ENCODE data around the gene CELSR3. TPM values are rescaled to one million over a fixed set of nuclear protein-coding genes. Genes with fewer than 3 reads are reported as not detected.

CELSR3 gene
- total RNA-seq, 1 experiment from 2014 or later = 4.6 TPM

DNA sequence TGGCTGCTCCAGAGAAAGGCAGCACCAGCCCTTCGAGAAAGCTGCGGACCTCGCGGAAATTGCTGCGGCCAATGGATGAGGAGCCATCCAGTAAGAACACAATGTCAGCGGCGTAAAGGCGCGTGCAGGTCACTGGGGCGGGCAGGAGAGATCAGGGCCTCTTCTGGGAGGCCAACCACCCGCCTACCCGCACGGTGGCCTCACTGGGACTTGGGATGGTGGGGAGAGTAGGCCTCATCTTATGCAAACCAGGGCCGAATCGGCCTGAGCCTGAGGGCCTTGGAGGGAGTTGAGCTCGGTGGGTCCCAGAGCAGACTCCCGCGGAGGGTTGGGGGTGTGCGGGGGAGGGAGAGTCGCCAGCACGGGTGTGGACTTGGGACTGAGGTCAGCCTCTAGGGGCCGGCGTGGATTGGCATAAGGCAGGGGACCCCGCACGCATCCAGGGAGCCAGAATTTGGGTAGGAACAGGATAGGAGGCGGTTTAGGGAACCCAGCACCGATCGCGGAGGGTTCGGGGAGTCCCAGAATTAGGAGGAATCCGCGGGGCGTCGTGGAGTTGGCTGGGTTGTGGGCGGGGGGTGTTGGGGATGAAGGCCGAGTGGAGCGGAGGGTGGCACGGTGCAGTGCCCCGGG lies 68.2 kb downstream of the CELSR3 start:
- in situ Hi-C loops (cut with HindIII; ENCODE audit: low sequenced_read_pairs) = no loop called here
- DNase-seq (ENCODE audit: low spot score) = no peak

DNA sequence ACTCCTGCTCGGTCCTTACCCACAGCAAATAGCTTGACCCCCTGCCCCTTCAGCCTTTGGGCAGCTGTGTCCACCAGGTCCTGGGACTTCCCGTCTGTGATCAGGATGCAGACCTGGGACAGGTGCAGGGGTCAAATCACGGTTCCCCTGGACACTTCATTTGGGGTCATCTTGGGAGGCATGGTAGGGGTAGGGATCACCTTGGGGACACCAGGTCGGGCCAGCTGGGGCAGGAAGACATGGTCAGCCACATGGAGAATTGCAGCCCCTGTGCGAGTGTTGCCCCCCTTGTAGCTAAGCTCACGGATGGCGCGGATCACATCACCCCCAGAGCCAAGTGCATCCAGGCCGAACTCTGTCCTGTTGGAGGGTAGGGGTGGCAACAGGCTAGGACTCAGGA lies 69.3 kb downstream of the CELSR3 start:
- no peak for DNase-seq (ENCODE audit: low spot score)
- in situ Hi-C loops (cut with HindIII; ENCODE audit: low sequenced_read_pairs) = no loop called here

DNA sequence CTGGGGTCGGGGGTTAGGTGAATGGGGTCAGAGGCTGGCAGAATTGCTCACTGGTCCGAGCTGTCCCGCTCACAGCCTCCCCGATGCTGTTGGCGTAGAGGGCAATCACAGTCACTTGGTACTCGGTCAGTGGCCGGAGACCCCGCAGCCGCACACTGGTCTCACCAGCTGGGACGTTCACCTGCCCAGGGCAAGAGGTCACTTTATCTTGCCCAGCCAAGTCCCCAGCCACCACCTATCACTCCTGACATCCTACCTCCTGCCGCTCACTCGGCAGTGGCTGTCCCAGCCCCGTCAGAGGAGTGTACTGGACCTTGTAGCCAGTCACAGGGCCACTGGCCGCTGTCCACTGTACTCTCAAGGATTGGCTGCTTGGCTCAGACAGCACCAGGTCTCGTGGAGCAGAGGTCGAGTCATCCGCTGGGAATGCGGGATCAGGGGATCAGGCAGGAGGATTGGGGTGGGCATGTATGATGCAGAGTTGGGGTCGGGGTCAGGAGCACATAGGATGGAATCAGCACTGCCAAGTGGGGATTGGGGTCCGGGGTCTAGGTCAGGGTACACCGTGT lies 70.1 kb downstream of the CELSR3 start:
- in situ Hi-C loops (cut with HindIII; ENCODE audit: low sequenced_read_pairs) = no loop called here
- no peak for DNase-seq (ENCODE audit: low spot score)

DNA sequence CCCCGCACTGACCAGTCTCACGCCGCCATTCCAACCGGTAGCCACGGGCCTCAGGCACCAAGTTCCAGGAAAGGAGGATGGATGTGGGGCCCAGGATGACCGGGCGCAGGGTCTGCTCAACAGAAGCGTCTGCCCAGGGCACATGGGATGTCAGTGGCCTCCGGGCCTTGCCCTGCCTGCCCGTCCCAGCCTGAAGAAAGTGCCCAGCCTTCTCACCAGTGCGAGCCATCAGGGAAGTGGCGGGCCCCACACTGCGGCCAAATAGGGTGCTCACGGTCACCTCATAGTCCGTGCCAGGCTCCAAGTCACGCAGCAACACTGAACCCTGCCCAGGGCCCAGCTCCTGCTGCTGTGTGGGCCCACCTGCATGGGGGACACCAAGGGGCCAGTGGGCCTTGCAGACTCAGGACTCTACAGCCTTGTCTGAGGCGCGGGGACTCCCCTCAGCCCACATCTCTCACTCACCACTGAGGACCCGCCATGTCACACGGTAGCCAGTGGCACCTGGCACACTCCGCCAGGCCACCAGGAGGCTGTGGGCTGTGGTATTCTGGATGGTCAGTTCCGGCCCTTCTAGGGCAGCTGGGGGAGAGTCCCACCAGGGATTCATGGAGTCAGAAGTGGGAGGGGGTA lies 70.7 kb downstream of the CELSR3 start:
- in situ Hi-C loops (cut with HindIII; ENCODE audit: low sequenced_read_pairs) = no loop called here
- DNase-seq (ENCODE audit: low spot score) = no peak

DNA sequence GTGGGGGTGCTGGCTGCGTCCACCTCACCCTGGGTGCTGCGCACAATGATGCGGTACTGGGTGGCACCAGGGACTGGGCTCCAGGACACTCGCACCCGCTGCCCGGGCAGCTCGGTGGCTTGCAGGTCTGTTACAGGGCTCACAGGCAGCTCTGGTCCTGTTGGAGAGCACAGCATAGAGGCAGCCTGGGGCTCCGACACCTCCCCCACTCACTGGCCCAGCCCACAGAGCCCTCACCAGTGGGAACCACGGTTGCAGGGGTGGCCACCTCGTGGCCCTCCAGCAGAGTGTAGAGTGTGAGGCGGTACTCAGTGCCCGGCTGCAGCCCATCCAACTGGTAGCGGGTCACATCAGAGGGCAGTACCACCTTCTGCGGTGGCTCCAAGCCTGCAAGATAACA lies 71.2 kb downstream of the CELSR3 start:
- in situ Hi-C loops (cut with HindIII; ENCODE audit: low sequenced_read_pairs) = no loop called here
- DNase-seq (ENCODE audit: low spot score) = no peak

DNA sequence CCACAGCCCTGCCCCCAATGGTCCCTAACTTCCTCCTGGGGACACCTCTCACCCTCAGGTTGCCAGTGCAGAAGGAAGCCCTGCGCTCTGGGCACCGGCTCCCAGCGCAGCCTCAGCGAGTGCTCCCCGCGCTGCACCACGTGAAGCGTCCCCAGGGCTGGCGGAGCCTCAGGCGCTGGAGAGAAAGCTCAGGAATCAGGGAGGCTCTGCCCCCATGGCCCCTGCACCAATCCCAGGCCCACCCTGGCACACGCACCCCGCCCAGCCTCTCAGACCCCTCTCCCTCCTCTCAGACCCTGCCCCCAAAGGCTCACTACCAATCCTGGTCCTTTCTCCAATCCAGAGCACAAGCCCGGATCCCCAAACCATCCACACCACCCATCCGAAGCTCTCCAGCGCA lies 74.5 kb downstream of the CELSR3 start:
- in situ Hi-C loops (cut with HindIII; ENCODE audit: low sequenced_read_pairs) = no loop called here
- DNase-seq (ENCODE audit: low spot score) = no peak

DNA sequence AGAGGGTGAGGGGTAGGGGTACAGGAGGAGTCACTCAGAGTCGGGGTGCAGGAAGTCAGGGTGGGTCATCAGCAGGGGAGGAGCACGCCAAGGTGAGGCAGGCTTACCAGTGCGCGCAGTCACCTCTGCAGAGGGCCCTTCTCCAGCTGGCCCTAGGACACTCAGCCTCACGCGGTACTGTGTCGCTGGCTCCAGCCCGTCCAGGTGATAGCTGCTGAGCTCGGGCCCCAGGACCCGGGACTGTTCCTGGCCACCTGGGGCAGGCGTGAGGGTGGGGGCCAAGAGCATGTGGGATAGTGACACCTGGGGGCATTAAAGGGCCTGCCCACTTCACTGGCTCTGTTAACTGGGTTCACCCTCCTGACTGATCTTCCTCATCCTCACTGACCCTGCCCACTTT lies 75.0 kb downstream of the CELSR3 start:
- in situ Hi-C loops (cut with HindIII; ENCODE audit: low sequenced_read_pairs) = no loop called here

More for the DNA sequence above, 75.0 kb downstream of the CELSR3 start:
- no peak for DNase-seq (ENCODE audit: low spot score)

Other genes starting within 250 kb of the CELSR3 start
- 10.7 and 23.5 TPM in 2 replicates for gene PLXNB1, start 232.8 kb downstream of the CELSR3 start, total RNA-seq (2014; rRNA removed; shearing (Covaris generic))
- 21.3 and 30.0 TPM in 2 replicates for gene CCDC51, start 222.8 kb downstream of the CELSR3 start, total RNA-seq (2014; rRNA removed; shearing (Covaris generic))
- 770 and 948 TPM in 2 replicates for gene TMA7, start 222.6 kb downstream of the CELSR3 start, total RNA-seq (2014; rRNA removed; shearing (Covaris generic))
- gene ATRIP, start 216.1 kb downstream of the CELSR3 start, total RNA-seq (2014; rRNA removed; shearing (Covaris generic)) = 10.8 and 12.6 TPM in 2 replicates
- gene SHISA5, start 158.7 kb downstream of the CELSR3 start, total RNA-seq (2014; rRNA removed; shearing (Covaris generic)) = 115 and 124 TPM in 2 replicates
- gene PFKFB4, start 106.1 kb downstream of the CELSR3 start, total RNA-seq (2014; rRNA removed; shearing (Covaris generic)) = 9.7 and 18.8 TPM in 2 replicates
- not detected in 2 replicates for gene UCN2, start 99.1 kb downstream of the CELSR3 start, total RNA-seq (2014; rRNA removed; shearing (Covaris generic))
- 0.12 and 0.34 TPM in 2 replicates for gene COL7A1, start 67.6 kb downstream of the CELSR3 start, total RNA-seq (2014; rRNA removed; shearing (Covaris generic))
- gene UQCRC1, start 53.2 kb downstream of the CELSR3 start, total RNA-seq (2014; rRNA removed; shearing (Covaris generic)) = 474 and 540 TPM in 2 replicates
- not detected in 2 replicates for gene TMEM89, start 41.1 kb downstream of the CELSR3 start, total RNA-seq (2014; rRNA removed; shearing (Covaris generic))
- gene SLC26A6, start 27.4 kb downstream of the CELSR3 start, total RNA-seq (2014; rRNA removed; shearing (Covaris generic)) = 40.2 and 51.0 TPM in 2 replicates
- 12.9 and 17.1 TPM in 2 replicates for gene NCKIPSD, start 23.0 kb upstream of the CELSR3 start, total RNA-seq (2014; rRNA removed; shearing (Covaris generic))
- gene IP6K2, start 54.3 kb upstream of the CELSR3 start, total RNA-seq (2014; rRNA removed; shearing (Covaris generic)) = 105 and 114 TPM in 2 replicates
- gene PRKAR2A, start 185.0 kb upstream of the CELSR3 start, total RNA-seq (2014; rRNA removed; shearing (Covaris generic)) = 10.8 and 16.7 TPM in 2 replicates
- 16.0 and 30.1 TPM in 2 replicates for gene SLC25A20, start 236.0 kb upstream of the CELSR3 start, total RNA-seq (2014; rRNA removed; shearing (Covaris generic))